ENCODE measurements around the gene RANBP17.
"Not testable (repeated sequence)": the region's sequence is repeated elsewhere in the genome, so short reads cannot be mapped to it uniquely, and the experiment has no call there.

RANBP17 gene

DNA sequence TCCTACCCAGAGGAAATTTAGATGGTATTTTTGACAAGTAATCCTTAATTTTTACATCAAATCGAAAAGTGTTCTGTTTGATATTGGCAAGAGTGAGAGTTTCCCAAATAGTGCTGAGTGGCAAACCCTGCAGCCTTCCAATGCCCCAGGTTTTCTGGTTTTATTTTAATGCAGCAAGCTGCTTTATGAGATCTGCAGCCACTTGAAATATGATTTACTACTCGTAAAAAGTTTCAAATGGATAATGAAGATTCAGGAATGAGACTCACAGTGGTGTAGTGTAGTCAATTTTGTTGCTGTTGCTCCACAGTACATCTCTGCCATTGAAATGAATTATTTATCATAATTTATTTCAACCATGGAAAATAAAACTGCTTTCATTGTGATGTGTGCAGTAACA is 423.6 kb downstream of the RANBP17 start:
- TF ChIP-seq, protein P1, sequence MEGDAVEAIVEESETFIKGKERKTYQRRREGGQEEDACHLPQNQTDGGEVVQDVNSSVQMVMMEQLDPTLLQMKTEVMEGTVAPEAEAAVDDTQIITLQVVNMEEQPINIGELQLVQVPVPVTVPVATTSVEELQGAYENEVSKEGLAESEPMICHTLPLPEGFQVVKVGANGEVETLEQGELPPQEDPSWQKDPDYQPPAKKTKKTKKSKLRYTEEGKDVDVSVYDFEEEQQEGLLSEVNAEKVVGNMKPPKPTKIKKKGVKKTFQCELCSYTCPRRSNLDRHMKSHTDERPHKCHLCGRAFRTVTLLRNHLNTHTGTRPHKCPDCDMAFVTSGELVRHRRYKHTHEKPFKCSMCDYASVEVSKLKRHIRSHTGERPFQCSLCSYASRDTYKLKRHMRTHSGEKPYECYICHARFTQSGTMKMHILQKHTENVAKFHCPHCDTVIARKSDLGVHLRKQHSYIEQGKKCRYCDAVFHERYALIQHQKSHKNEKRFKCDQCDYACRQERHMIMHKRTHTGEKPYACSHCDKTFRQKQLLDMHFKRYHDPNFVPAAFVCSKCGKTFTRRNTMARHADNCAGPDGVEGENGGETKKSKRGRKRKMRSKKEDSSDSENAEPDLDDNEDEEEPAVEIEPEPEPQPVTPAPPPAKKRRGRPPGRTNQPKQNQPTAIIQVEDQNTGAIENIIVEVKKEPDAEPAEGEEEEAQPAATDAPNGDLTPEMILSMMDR (IDR thresholded peaks at IDR 0.05; ENCODE audit: control insufficient read depth, insufficient read depth, low read depth, low read length, missing control alignments): no peak
- H3K4me3 ChIP-seq (ENCODE audit: control insufficient read depth, low read depth, low read length): no peak overlapping the region
- DNase-seq (ENCODE audit: low read depth): no peak

DNA sequence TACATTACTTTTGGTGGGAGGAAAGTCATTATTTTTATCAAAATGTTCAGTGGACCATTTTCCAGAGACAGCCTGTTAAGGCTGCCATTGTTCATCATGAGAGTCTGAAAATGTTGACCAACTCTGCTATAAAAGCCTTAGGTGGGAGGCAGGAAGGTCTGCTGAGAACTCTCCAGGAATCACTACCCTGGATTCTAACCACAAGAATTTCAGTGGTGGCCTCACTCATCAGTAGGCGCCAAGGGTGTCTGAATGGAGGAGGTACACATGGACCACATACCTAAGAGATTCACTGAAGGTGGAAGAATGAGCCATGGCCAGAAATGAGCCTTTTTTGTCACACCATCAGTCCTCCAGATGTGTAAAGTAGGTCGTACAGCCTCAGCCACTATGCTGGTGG is 426.2 kb downstream of the RANBP17 start:
- no peak for DNase-seq (ENCODE audit: low read depth)
- TF ChIP-seq, protein P1 (IDR thresholded peaks at IDR 0.05; ENCODE audit: control insufficient read depth, insufficient read depth, low read depth, low read length, missing control alignments): no peak
- no peak overlapping the region for H3K4me3 ChIP-seq (ENCODE audit: control insufficient read depth, low read depth, low read length)

DNA sequence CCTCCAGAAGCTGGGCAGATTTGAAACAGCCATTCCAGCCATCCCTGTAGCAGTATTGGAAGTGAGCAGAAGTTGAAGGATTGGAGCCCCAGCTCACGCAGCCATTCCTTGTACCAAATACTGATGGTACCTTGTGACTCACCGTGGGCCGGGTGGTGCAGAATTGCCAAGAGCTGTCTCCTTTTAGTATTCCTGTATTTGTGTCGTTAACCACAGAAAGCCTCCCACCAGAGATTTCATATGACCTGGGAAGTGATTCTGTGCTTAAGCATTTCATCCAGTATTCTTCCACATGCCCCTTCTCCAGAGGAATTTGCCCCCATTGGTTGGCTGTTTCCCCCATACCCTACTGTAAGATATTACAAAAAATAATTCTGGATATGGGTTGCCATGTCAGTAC is 429.6 kb downstream of the RANBP17 start:
- DNase-seq (ENCODE audit: low read depth): no peak
- TF ChIP-seq, protein P1 (IDR thresholded peaks at IDR 0.05; ENCODE audit: control insufficient read depth, insufficient read depth, low read depth, low read length, missing control alignments): no peak
- no peak overlapping the region for H3K4me3 ChIP-seq (ENCODE audit: control insufficient read depth, low read depth, low read length)

DNA sequence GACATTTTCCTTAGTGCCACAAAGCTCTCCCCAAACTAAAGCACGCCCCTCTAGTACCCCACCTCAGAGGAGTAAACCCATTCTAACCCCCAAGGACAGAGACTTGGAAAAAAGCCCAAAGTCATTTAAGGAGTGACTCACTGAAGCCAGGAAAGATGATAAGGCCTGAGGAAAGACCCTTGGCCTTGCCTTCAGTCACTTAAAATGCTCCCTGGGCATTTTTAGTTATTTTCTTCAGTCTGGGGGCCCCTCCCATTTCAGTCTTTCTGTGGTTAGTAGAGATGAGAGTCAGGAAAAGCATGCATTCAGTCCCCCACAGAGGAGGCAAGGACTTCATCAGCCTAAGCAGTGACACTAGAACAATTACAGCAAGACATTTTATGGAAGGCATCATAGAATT is 433.5 kb downstream of the RANBP17 start:
- no peak for DNase-seq (ENCODE audit: low read depth)
- no peak overlapping the region for H3K4me3 ChIP-seq (ENCODE audit: control insufficient read depth, low read depth, low read length)
- TF ChIP-seq, protein P1 (IDR thresholded peaks at IDR 0.05; ENCODE audit: control insufficient read depth, insufficient read depth, low read depth, low read length, missing control alignments): no peak

DNA sequence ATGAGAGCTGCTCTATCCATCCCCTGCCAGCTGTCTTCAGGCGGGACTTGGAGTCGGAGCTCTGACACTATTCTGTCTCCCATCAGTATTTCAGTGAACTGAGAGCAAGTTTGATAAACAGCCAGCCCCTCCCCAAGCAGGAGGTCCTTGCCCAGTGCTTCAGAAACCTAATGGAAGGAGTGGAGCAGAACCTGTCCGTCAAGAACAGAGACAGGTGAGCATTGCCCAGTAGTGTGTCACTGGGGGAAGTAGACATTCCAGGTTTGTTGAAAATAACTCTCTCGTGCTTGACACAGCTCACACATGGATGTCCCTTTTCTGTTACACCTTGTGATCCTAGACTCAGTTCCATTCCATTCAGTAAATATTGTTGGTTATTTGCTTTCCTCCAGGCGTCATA is 434.0 kb downstream of the RANBP17 start:
- TF ChIP-seq, protein P1 (IDR thresholded peaks at IDR 0.05; ENCODE audit: control insufficient read depth, insufficient read depth, low read depth, low read length, missing control alignments): no peak
- no peak overlapping the region for H3K4me3 ChIP-seq (ENCODE audit: control insufficient read depth, low read depth, low read length)
- no peak for DNase-seq (ENCODE audit: low read depth)

DNA sequence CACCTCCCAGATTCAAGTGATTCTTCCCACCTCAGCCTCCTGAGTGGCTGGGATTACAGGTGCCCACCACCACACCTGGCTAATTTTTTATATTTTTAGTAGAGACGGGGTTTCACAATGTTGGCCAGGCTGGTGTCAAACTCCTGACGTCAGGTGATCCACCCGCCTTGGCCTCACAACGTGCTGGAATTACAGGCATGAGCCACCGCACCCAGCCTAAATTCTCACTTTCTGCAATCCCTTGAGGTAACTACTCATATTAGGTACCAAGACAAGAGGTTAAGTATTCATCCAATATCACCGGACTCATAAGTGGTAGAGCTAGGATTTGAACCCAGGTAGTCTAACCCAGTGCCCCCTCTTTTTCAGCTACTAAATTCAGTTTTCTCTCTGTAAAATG is 436.1 kb downstream of the RANBP17 start:
- not testable (repeated sequence) for H3K4me3 ChIP-seq (ENCODE audit: control insufficient read depth, low read depth, low read length); DNase-seq (ENCODE audit: low read depth)

DNA sequence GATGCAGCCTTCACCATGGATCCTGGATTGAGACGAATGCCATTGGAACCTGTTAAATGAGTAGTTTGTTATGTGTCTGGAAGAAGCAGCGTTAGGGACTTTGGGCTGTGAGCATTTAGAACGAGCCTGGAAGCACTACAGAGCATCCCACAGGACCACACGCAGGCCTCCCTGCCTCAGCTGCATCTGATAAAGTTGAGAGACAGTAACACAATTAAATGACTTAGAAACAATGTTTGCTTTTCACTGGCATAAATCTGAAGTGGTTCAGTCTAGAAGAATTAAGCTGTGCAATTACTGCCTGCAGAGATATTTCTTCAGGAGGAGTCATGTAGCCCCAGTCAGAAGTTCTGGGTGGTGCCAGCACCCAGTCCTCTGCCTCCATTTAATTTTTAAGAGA is 437.4 kb downstream of the RANBP17 start:
- TF ChIP-seq, protein P1 (IDR thresholded peaks at IDR 0.05; ENCODE audit: control insufficient read depth, insufficient read depth, low read depth, low read length, missing control alignments): no peak
- no peak overlapping the region for H3K4me3 ChIP-seq (ENCODE audit: control insufficient read depth, low read depth, low read length)
- DNase-seq (ENCODE audit: low read depth): no peak
